ENCODE data around the gene TSPAN18. TPM values are rescaled to one million over a fixed set of nuclear protein-coding genes. Genes with fewer than 3 reads are reported as not detected.

Gene TSPAN18
- total and polyA plus RNA-seq, 2 of the 8 experiments (the other 6 are each of a cell fraction or from before 2014, with no cell fraction given) = 5.2 to 10.2 TPM

DNA sequence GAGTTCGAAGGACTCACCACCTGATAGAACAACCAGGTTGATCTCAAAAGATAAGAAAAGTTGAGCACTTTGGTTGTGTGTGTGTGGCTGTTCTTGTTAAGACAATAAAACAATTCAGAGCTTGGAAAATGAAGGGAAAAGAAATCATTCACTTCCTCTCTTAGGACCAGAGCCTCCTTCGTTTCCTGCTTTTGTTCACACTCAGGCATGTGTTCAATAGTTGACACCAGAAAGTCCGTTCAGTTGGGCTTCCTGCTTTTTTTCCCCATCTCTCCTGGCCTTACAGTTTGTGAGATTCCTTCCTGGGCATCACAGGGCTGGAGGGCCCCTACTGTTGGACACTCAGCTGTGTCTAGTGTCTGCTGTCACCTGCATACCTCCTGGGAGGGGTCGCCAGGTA, 48.0 kb downstream of the TSPAN18 start (continued):
- TF ChIP-seq SUZ12 (IDR thresholded peaks at IDR 0.05; ENCODE audit: low read length) = no peak
